ENCODE data around the gene KATNA1.
A peak's percentile ranks its signal among the peaks of the same experiment; 100 is the strongest.
"Not testable (repeated sequence)": the region's sequence is repeated elsewhere in the genome, so short reads cannot be mapped to it uniquely, and the experiment has no call there.

KATNA1 gene

GRCh38 chr6:149648148-149649145 is at the start of gene KATNA1:
Gene KATNA1, minus strand, starts transcription at chr6:149648714. Its CDS starts 10,167 bp downstream, at chr6:149638547.
- DNase-seq (ENCODE audit: low read depth in 2 of 2) = peak; percentile 81 to 86

GRCh38 chr6:149698175-149698574 is 49.7 kb upstream of the KATNA1 start:
- no peak for DNase-seq (ENCODE audit: low read depth in 2 of 2)

- DNase-seq (ENCODE audit: low read depth in 2 of 2) = no peak
Observed at GRCh38 chr6:149696901-149697300, 48.4 kb upstream of the KATNA1 start.

GRCh38 chr6:149694921-149695320 is 46.4 kb upstream of the KATNA1 start:
- DNase-seq (ENCODE audit: low read depth in 2 of 2) = no peak

- DNase-seq (ENCODE audit: low read depth in 2 of 2) = no peak
Observed at GRCh38 chr6:149691201-149691600, 42.7 kb upstream of the KATNA1 start.

- no peak for DNase-seq (ENCODE audit: low read depth in 2 of 2)
Observed at GRCh38 chr6:149686230-149686629, 37.7 kb upstream of the KATNA1 start.

- no peak for DNase-seq (ENCODE audit: low read depth in 2 of 2)
Observed at GRCh38 chr6:149683256-149683859, 34.8 kb upstream of the KATNA1 start.

GRCh38 chr6:149681845-149682244 is 33.3 kb upstream of the KATNA1 start:
- not testable (repeated sequence) for DNase-seq (ENCODE audit: low read depth in 2 of 2)

GRCh38 chr6:149681209-149681608 is 32.7 kb upstream of the KATNA1 start:
- no peak for DNase-seq (ENCODE audit: low read depth in 2 of 2)

- DNase-seq (ENCODE audit: low read depth in 2 of 2) = no peak
Observed at GRCh38 chr6:149680503-149680902, 32.0 kb upstream of the KATNA1 start.

GRCh38 chr6:149672265-149672664 is 23.8 kb upstream of the KATNA1 start:
- not testable (repeated sequence) for DNase-seq (ENCODE audit: low read depth in 2 of 2)

GRCh38 chr6:149660028-149660427 is 11.5 kb upstream of the KATNA1 start:
- no peak for DNase-seq (ENCODE audit: low read depth in 2 of 2)

GRCh38 chr6:149657441-149657840 is 8.9 kb upstream of the KATNA1 start:
- DNase-seq (ENCODE audit: low read depth in 2 of 2) = no peak

- no peak for DNase-seq (ENCODE audit: low read depth in 2 of 2)
Observed at GRCh38 chr6:149651056-149651455, 2.5 kb upstream of the KATNA1 start.

GRCh38 chr6:149646599-149646998 is 1.9 kb downstream of the KATNA1 start:
- DNase-seq (ENCODE audit: low read depth in 2 of 2) = no peak

- no peak for DNase-seq (ENCODE audit: low read depth in 2 of 2)
Observed at GRCh38 chr6:149642829-149643580, 5.5 kb downstream of the KATNA1 start.

GRCh38 chr6:149636124-149636523 is 12.4 kb downstream of the KATNA1 start:
- no peak for DNase-seq (ENCODE audit: low read depth in 2 of 2)

- DNase-seq (ENCODE audit: low read depth in 2 of 2) = no peak
Observed at GRCh38 chr6:149634315-149634714, 14.2 kb downstream of the KATNA1 start.

- no peak for DNase-seq (ENCODE audit: low read depth in 2 of 2)
Observed at GRCh38 chr6:149628875-149629510, 19.5 kb downstream of the KATNA1 start.

- no peak for DNase-seq (ENCODE audit: low read depth in 2 of 2)
Observed at GRCh38 chr6:149627672-149628071, 20.8 kb downstream of the KATNA1 start.

- DNase-seq (ENCODE audit: low read depth in 2 of 2) = no peak
Observed at GRCh38 chr6:149615805-149616204, 32.7 kb downstream of the KATNA1 start.

- DNase-seq (ENCODE audit: low read depth in 2 of 2) = no peak
Observed at GRCh38 chr6:149614337-149614736, 34.2 kb downstream of the KATNA1 start.

All from stimulated activated CD4-positive, alpha-beta T cell treated with anti-CD3 and anti-CD28 coated beads, Interleukin-1b, Interleukin-23, amount 100 ng/mL, for 4 hours (primary cell).